Measurements from ENCODE around the gene ADGRV1.

GRCh38 chr5:91146905-91147600 lies 588.5 kb downstream of the ADGRV1 start:
- TF ChIP-seq EP300 (IDR thresholded peaks at IDR 0.05), result no peak
- no peak for TF ChIP-seq CTCF (IDR thresholded peaks at IDR 0.05)
- TF ChIP-seq POLR2A (IDR thresholded peaks at IDR 0.05), result no peak
